Measurements from ENCODE around the gene SP8. TPM values are rescaled to one million over a fixed set of nuclear protein-coding genes. Genes with fewer than 3 reads are reported as not detected.
A peak's percentile ranks its signal among the peaks of the same experiment; 100 is the strongest.

SP8 gene
- polyA plus RNA-seq, 1 experiment = not detected

DNA sequence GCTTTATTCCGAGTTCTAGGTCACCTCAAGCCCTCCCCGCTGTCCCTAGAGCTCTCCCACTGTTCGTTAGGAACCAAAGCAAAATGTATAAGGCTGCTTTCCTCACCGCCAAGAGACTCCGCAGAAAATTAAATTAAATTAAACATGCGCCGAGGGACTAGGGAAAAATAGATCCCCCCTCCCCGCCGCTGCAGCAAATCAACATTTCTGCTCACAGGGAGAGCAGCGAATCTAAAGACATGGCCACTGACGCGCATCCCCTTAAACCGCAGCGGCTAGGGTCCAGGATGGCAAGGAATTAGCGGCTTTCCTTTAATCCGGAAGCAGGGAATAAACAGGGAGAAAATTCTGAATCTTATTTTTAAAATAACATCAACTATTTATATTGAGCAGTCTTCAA is 7.6 kb downstream of the SP8 start:
- peaks cover 6% of the 10 kb centered on the region; the same call in 1 of the 2 replicates for H3K9me3 ChIP-seq (ENCODE audit: control insufficient read depth, insufficient read depth, low read length)
- TF ChIP-seq, protein P1, sequence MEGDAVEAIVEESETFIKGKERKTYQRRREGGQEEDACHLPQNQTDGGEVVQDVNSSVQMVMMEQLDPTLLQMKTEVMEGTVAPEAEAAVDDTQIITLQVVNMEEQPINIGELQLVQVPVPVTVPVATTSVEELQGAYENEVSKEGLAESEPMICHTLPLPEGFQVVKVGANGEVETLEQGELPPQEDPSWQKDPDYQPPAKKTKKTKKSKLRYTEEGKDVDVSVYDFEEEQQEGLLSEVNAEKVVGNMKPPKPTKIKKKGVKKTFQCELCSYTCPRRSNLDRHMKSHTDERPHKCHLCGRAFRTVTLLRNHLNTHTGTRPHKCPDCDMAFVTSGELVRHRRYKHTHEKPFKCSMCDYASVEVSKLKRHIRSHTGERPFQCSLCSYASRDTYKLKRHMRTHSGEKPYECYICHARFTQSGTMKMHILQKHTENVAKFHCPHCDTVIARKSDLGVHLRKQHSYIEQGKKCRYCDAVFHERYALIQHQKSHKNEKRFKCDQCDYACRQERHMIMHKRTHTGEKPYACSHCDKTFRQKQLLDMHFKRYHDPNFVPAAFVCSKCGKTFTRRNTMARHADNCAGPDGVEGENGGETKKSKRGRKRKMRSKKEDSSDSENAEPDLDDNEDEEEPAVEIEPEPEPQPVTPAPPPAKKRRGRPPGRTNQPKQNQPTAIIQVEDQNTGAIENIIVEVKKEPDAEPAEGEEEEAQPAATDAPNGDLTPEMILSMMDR (IDR thresholded peaks at IDR 0.05; ENCODE audit: low read depth, low read length) = no peak
- ChIA-PET CTCF (interaction anchor here (0.6 to 1.2 kb wide), 3 partner anchors 11 to 1274 kb away, joined by 3 to 5 read pairs (median 3); no protein-coding TSS in a partner anchor), POLR2A (interaction anchor here (0.6 kb wide), 1 partner anchor 1568 kb away, joined by 4 read pairs; no protein-coding TSS in a partner anchor)
- peaks cover 55% of the 10 kb centered on the region for H3K27me3 ChIP-seq (ENCODE audit: control insufficient read depth, insufficient read depth, low read length)
- no peak overlapping the region for H3K27ac ChIP-seq (ENCODE audit: low read depth, low read length)
- no peak overlapping the region for H3K4me3 ChIP-seq (ENCODE audit: low read depth, low read length)
- DNase-seq (ENCODE audit: low read depth, low spot score) = no peak

DNA sequence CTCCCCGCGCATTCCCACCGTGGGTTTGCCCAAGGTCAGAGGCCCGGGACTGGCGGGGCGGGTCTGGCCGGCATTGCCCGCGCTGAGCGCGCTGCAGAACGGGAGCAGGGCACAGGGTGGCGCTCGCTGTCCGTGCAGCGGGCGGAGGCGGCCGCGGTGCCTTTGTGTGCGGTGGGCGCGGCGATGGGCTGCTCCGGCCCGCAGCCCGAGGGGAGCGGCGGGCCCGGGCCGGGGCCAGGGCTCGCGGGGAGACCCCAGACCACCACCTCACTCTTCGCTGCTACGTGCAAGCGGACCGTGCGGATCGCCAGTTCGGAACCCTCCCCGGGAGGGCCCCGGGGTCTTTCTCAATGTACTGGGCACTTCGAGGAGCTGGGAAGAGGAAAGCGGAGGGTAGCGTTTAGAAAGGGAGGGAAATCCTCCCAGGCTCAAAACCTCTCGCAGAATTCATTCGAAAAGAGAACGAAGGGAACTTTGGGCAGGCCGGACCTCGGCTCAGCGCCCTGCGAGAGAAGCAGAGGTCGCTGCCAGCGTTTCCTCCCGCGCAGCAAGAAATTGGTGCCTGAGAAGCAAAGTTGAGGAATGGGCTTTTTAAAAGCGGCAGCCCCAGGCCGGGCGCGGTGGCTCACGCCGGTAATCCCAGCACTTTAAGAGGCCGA is 8.5 kb downstream of the SP8 start:
- no peak overlapping the region for H3K27ac ChIP-seq (ENCODE audit: low read depth, low read length)
- CTCF ChIA-PET = interaction anchor here (0.6 to 1.2 kb wide), 3 partner anchors 12 to 748 kb away, joined by 3 to 5 read pairs (median 3); no protein-coding TSS in a partner anchor
- H3K4me3 ChIP-seq (ENCODE audit: low read depth, low read length) = peak overlapping the region; percentile 25
- POLR2A ChIA-PET = no interaction called here
- H3K9me3 ChIP-seq (ENCODE audit: control insufficient read depth, insufficient read depth, low read length) = no peaks in the 10 kb centered on the region; the same call in 1 of the 2 replicates
- H3K27me3 ChIP-seq (ENCODE audit: control insufficient read depth, insufficient read depth, low read length) = peaks cover 46% of the 10 kb centered on the region
- TF ChIP-seq, protein P1 (IDR thresholded peaks at IDR 0.05; ENCODE audit: low read depth, low read length) = peak; percentile 35; the same call in 1 of the 2 replicates
- DNase-seq (ENCODE audit: low read depth, low spot score) = no peak

DNA sequence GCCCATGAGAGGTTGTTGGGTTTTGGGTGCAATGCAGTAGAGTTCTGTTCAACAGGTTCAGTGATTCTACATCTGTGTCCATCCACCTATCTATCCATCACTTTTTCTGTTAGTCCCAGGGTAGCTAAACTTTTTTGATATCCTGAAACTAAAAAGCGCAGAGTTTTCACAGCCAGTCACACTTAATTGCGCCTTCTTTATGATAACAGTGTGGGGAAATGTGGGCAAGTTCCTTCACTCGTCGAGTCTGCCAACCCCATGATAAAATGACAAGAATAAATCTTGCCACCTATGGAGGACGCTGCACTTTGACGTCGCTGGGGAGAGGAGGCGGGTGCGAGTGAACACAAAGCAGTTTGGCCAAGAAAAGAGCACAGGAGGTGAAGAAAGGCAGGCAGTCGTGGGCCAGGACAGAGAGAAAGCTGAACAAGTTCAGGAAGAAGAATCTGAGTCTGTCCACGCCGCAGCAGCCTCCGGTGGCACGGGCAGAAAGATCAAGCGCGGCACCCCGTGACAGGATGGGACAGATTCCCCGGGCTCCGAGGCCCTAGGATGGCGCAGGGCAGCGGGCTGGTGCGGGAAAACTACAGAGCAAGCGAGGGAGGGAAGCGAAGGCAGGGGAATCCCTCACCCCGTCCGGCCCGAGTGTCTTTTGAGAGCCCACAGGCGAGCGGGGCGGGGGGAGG is 9.2 kb downstream of the SP8 start:
- Histone ChIP-seq H3K27ac (ENCODE audit: low read depth, low read length) (no peak overlapping the region), H3K4me3 (ENCODE audit: low read depth, low read length) (no peak overlapping the region), H3K27me3 (ENCODE audit: control insufficient read depth, insufficient read depth, low read length) (peaks cover 40% of the 10 kb centered on the region), H3K9me3 (ENCODE audit: control insufficient read depth, insufficient read depth, low read length) (no peaks in the 10 kb centered on the region; the same call in 1 of the 2 replicates)
- ChIA-PET POLR2A (no interaction called here), CTCF (interaction anchor here (1.6 kb wide), 1 partner anchor 476 kb away, joined by 7 read pairs; no protein-coding TSS in a partner anchor)
- DNase-seq (ENCODE audit: low read depth, low spot score) = no peak
- TF ChIP-seq, protein P1 (IDR thresholded peaks at IDR 0.05; ENCODE audit: low read depth, low read length) = no peak

DNA sequence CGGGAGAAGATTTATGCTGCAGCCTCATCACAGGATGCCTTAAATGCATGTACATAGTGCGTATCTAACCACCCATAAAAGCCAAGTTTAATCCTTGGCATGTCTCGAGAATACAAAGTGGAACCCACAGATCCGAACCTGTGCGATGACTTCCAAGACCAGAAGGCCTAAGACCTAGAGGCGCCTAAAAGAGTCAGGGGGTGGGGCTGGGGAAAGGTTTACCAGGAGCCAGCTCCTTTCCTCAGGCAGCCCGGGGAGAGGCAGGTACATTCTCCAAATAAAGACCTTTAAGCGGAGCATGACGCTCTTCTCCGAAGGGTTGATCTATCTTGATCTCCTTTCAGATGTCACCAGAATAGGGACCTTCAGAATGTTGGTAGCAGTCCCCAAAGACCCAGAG is 9.7 kb downstream of the SP8 start:
- TF ChIP-seq, protein P1 (IDR thresholded peaks at IDR 0.05; ENCODE audit: low read depth, low read length) = no peak
- H3K27ac ChIP-seq (ENCODE audit: low read depth, low read length) = no peak overlapping the region
- H3K27me3 ChIP-seq (ENCODE audit: control insufficient read depth, insufficient read depth, low read length) = peaks cover 40% of the 10 kb centered on the region
- ChIA-PET POLR2A (no interaction called here), CTCF (interaction anchor here (0.5 to 1.6 kb wide), 2 partner anchors 477 to 1264 kb away, joined by 3 to 7 read pairs; no protein-coding TSS in a partner anchor)
- DNase-seq (ENCODE audit: low read depth, low spot score) = no peak
- H3K4me3 ChIP-seq (ENCODE audit: low read depth, low read length) = no peak overlapping the region
- no peaks in the 10 kb centered on the region; the same call in 1 of the 2 replicates for H3K9me3 ChIP-seq (ENCODE audit: control insufficient read depth, insufficient read depth, low read length)

Measured in AG04450 (cell line).